B cell (primary cell): ENCODE results near the gene ATG2A. TPM values are rescaled to one million over a fixed set of nuclear protein-coding genes. Genes with fewer than 3 reads are reported as not detected.

ENCODE experiments used
- ATAC-seq: fragments of 200-7000 bp; cut with Tn5 transposase; one replicate; pipeline ENCODE4 v1.10.0; 2021; ENCODE audit warnings: low read depth, mild to moderate bottlenecking, moderate number of reproducible peaks, moderate library complexity
- CTCF ChIA-PET: fragments of 350-600 bp; sonication (Branson Sonifier 250); formaldehyde crosslinking; loops from one replicate; lab custom pipeline; 2021; ENCODE audit warnings: antibody characterized with exemption, inconsistent platforms; lab: Charles Lee
- POLR2A ChIA-PET: fragments of 350-600 bp; sonication (Branson Sonifier 250); formaldehyde crosslinking; loops from one replicate; lab custom pipeline; 2021; ENCODE audit warnings: antibody characterized with exemption; lab: Charles Lee
- DNase-seq: peaks from one replicate; pipeline ENCODE4 v3.0.0; 2013
- H2AFZ ChIP-seq: 2 replicates; pipeline ENCODE4 v1.6.1; 2012; ENCODE audit warnings: mild to moderate bottlenecking, low read depth, low read length; ENCODE audit not compliant: insufficient read depth, poor library complexity, severe bottlenecking
- H3K27ac ChIP-seq, 2 donors: 1 replicate in 1 of 2; 2 replicates in 1 of 2; pipeline ENCODE4 v1.5.1; 2012 to 2013; ENCODE audit warnings: low read length in 2 of 2, mild to moderate bottlenecking in 2 of 2, moderate library complexity in 1 of 2
- H3K27me3 ChIP-seq, 4 experiments: fragments of 200-600 bp in 1 of 4; sonication (generic) in 1 of 4; replicated peaks in 1 of 4; 1 replicate in 2 of 4; 2 replicates in 2 of 4; pipeline versions ENCODE4 v1.6.1 to v1.7.0; 2013 to 2016; ENCODE audit warnings: low read length in 3 of 4, mild to moderate bottlenecking in 2 of 4, mixed read lengths in 1 of 4, moderate library complexity in 1 of 4; ENCODE audit not compliant: insufficient read depth in 4 of 4, control insufficient read depth in 3 of 4; ENCODE audit errors: control extremely low read depth in 1 of 4
- H3K36me3 ChIP-seq, 2 experiments: replicated peaks in 1 of 2; 1 replicate in 1 of 2; 2 replicates in 1 of 2; pipeline versions ENCODE4 v1.6.1 to v1.7.1; 2013; ENCODE audit warnings: low read length in 1 of 2; ENCODE audit not compliant: insufficient read depth in 2 of 2, control insufficient read depth in 1 of 2; ENCODE audit errors: control extremely low read depth in 1 of 2, extremely low read depth in 1 of 2
- H3K4me1 ChIP-seq, 2 donors: fragments of 200-600 bp in 1 of 2; sonication (generic) in 1 of 2; 1 replicate in 1 of 2; 2 replicates in 1 of 2; pipeline versions ENCODE4 v1.5.1 to v1.6.1; 2013 to 2017; ENCODE audit warnings: low read length in 2 of 2; ENCODE audit not compliant: control insufficient read depth in 2 of 2, insufficient read depth in 2 of 2
- H3K4me2 ChIP-seq: replicated peaks from 2 replicates; pipeline ENCODE3; 2012; ENCODE audit warnings: mild to moderate bottlenecking, low read depth, low read length; ENCODE audit not compliant: poor library complexity, severe bottlenecking
- H3K4me3 ChIP-seq, 5 experiments: fragments of 200-600 bp in 1 of 5; sonication (generic) in 1 of 5; 1 replicate in 3 of 5; 2 replicates in 2 of 5; pipeline versions ENCODE4 v1.5.1 to v1.7.0; 2011 to 2016; ENCODE audit warnings: low read length in 4 of 5, mild to moderate bottlenecking in 4 of 5, low read depth in 2 of 5, control low read depth in 1 of 5, moderate library complexity in 1 of 5; ENCODE audit not compliant: insufficient read depth in 1 of 5; ENCODE audit errors: control extremely low read depth in 1 of 5, extremely low read depth in 1 of 5
- H3K79me2 ChIP-seq: fragments of 200-600 bp; sonication (generic); one replicate; pipeline ENCODE4 v1.6.0; 2016; ENCODE audit warnings: low read length; ENCODE audit not compliant: control insufficient read depth, insufficient read depth
- H3K9ac ChIP-seq: fragments of 200-600 bp; sonication (generic); 2 replicates; pipeline ENCODE4 v1.6.1; 2017; ENCODE audit warnings: mild to moderate bottlenecking, low read length, moderate library complexity
- H3K9me3 ChIP-seq, 3 donors: one replicate each; pipeline versions ENCODE4 v1.6.1 to v1.7.1; 2013; ENCODE audit warnings: low read length in 2 of 3; ENCODE audit not compliant: control insufficient read depth in 2 of 3, insufficient read depth in 1 of 3; ENCODE audit errors: control extremely low read depth in 1 of 3
- H4K20me1 ChIP-seq: 2 replicates; pipeline ENCODE4 v1.6.0; 2012; ENCODE audit warnings: mild to moderate bottlenecking, low read length; ENCODE audit not compliant: insufficient read depth, control insufficient read depth, poor library complexity, severe bottlenecking
- H3K27ac Mint-ChIP-seq: one replicate; pipeline ENCODE4 v1.8.0; 2021; ENCODE audit warnings: mixed read lengths
- H3K27me3 Mint-ChIP-seq: one replicate; pipeline ENCODE4 v1.8.0; 2021; ENCODE audit warnings: mixed read lengths
- H3K4me1 Mint-ChIP-seq: one replicate; pipeline ENCODE4 v1.8.0; 2021; ENCODE audit warnings: mixed read lengths
- H3K4me3 Mint-ChIP-seq: one replicate; pipeline ENCODE4 v1.8.0; 2021; ENCODE audit warnings: mixed read lengths
- H3K9me3 Mint-ChIP-seq: one replicate; pipeline ENCODE4 v1.8.0; 2022; ENCODE audit warnings: mixed read lengths; ENCODE audit not compliant: insufficient read depth
- CTCF ChIP-seq: fragments of 200-600 bp; IDR thresholded peaks from one replicate; pipeline ENCODE4 v1.8.0; 2022; ENCODE audit warnings: antibody characterized with exemption, mild to moderate bottlenecking
- EZH2 ChIP-seq: IDR thresholded peaks from 2 replicates; pipeline ENCODE4 v1.6.1; 2012; ENCODE audit warnings: borderline replicate concordance, low read depth, mild to moderate bottlenecking, moderate library complexity, low read length; ENCODE audit not compliant: insufficient read depth, poor library complexity, severe bottlenecking
- WGBS: methylation state at CpG from one replicate; pipeline ENCODE4 v1.1.5; 2013; ENCODE audit warnings: missing lambda C conversion rate; ENCODE audit not compliant: insufficient coverage; 5-methylcytosine and 5-hydroxymethylcytosine counted together
- intact Hi-C: fragments of 100-400 bp; cut with micrococcal nuclease; formaldehyde crosslinking; loops from one replicate; pipeline ENCODE4 v1.10.0; 2022
- polyA plus RNA-seq: library from polyadenylated mRNA; depleted of rRNA; stranded (reverse); fragments of >200 nt; gene quantifications from 2 replicates; pipeline ENCODE4 v1.2.3, GENCODE V29; 2012
- total RNA-seq, 2 donors: library from RNA; stranded (reverse); fragments of 120-200 nt in 1 of 2; gene quantifications; 1 replicate in 1 of 2; 2 replicates in 1 of 2; pipeline versions ENCODE4 v1.2.3 to v1.2.4, GENCODE V29; 2013 to 2022

Gene ATG2A
- total and polyA plus RNA-seq, 2 donors (not counting 1 experiment from before 2014, with no cell fraction given), result 24.3 to 38.6 TPM

GRCh38 chr11:64850979-64851567 lies 65.9 kb downstream of the ATG2A start:
- H3K9me3 ChIP-seq, result no peaks in the 10 kb centered on the region
- H3K79me2 ChIP-seq, result peaks cover 48% of the 10 kb centered on the region
- peak overlapping the region; percentile 90 to 100 for H3K27ac ChIP-seq
- 1% methylated on average over 12 of the region's 13 CpGs for WGBS
- peak; percentile 93 for DNase-seq
- H3K27me3 ChIP-seq, result no peaks in the 10 kb centered on the region
- no peaks in the 10 kb centered on the region for H3K27me3 Mint-ChIP-seq
- peak overlapping the region; percentile 79 for H3K4me3 Mint-ChIP-seq
- H3K4me3 ChIP-seq, result peak overlapping the region in 3 of 5 experiments; percentile 23 to 59 (median 40)
- H3K9ac ChIP-seq, result peak overlapping the region; percentile 57
- H3K27ac Mint-ChIP-seq, result peak overlapping the region; percentile 95
- peaks cover 87% of the 10 kb centered on the region for H3K4me1 Mint-ChIP-seq
- intact Hi-C loops, result loop anchor here (1.0 kb wide), 4 partner anchors 8 to 43 kb away; partner anchors contain the start of gene EHD1
- no peak overlapping the region for H2AFZ ChIP-seq
- H3K36me3 ChIP-seq, result peaks cover 0 to 28% of the 10 kb centered on the region in 2 experiments
- ChIA-PET CTCF (interaction anchor here (0.5 to 29.2 kb wide), 13 partner anchors 12 to 1035 kb away, joined by 3 to 1254 read pairs (median 4); partner anchors contain the start of genes ARL2, EHD1, PRDX5 and TM7SF2), POLR2A (interaction anchor here (0.7 to 8.7 kb wide), 14 partner anchors 8 to 1188 kb away, joined by 3 to 158 read pairs (median 7); partner anchors contain the start of genes ARL2, EHD1 and MEN1)
- peak overlapping the region; percentile 76 for H3K4me2 ChIP-seq
- peaks cover 87 to 94% of the 10 kb centered on the region in 2 donors for H3K4me1 ChIP-seq
- peaks cover 2% of the 10 kb centered on the region for H4K20me1 ChIP-seq
- ATAC-seq, result peak; percentile 61
- H3K9me3 Mint-ChIP-seq, result no peaks in the 10 kb centered on the region
- TF ChIP-seq EZH2 (no peak), CTCF (no peak)
